ENCODE data around the gene LCE1D.

Gene LCE1D

GRCh38 chr1:152811050-152811449 is 14.5 kb downstream of the LCE1D start:
- Histone ChIP-seq H2AFZ (ENCODE audit: low read length) (no peak overlapping the region), H3K4ac (ENCODE audit: low read length) (no peak overlapping the region), H2BK5ac (ENCODE audit: low read length) (no peak overlapping the region), H3K4me2 (ENCODE audit: insufficient read depth, low read length, poor library complexity, severe bottlenecking) (no peak overlapping the region), H3K9ac (ENCODE audit: low read depth, low read length, poor library complexity) (no peak overlapping the region), H3K23ac (ENCODE audit: low read depth, low read length, poor library complexity) (no peak overlapping the region), H3K27ac (replicated peaks; ENCODE audit: low read length) (no peak overlapping the region), H4K91ac (ENCODE audit: low read depth, low read length, poor library complexity) (no peak overlapping the region), H2BK120ac (ENCODE audit: low read depth, low read length) (no peak overlapping the region), H2AK5ac (ENCODE audit: low read depth, low read length) (no peak overlapping the region), H3K79me1 (ENCODE audit: low read depth, low read length) (no peaks in the 10 kb centered on the region), H3K4me1 (ENCODE audit: control insufficient read depth in 2 of 2, insufficient read depth in 1 of 2, low read depth in 1 of 2, low read length in 2 of 2) (no peaks in the 10 kb centered on the region), H3K36me3 (replicated peaks in 1 of 2; ENCODE audit: control insufficient read depth in 2 of 2, insufficient read depth in 2 of 2, low read length in 2 of 2) (no peaks in the 10 kb centered on the region), H3K9me3 (replicated peaks in 1 of 2; ENCODE audit: control insufficient read depth in 2 of 2, insufficient read depth in 1 of 2, low read depth in 1 of 2, low read length in 2 of 2) (peaks cover 0 to 8% of the 10 kb centered on the region in 2 donors), H3K18ac (ENCODE audit: low read length) (no peak overlapping the region), H3K27me3 (ENCODE audit: control insufficient read depth in 3 of 3, insufficient read depth in 3 of 3, low read depth in 1 of 3, low read length in 3 of 3) (peaks cover 0 to 2% (median 0%) of the 10 kb centered on the region in 3 experiments), H2BK15ac (ENCODE audit: low read length) (no peak overlapping the region), H2BK12ac (ENCODE audit: low read length) (no peak overlapping the region), H3K14ac (ENCODE audit: low read length) (no peak overlapping the region), H4K8ac (ENCODE audit: low read depth, low read length) (no peak overlapping the region), H3K4me3 (ENCODE audit: low read length in 2 of 2) (no peak overlapping the region)
- no CpG with 5 or more reads among the region's 2 CpGs for WGBS, 2 donors (ENCODE audit: extremely low coverage in 2 of 2, insufficient read length in 2 of 2, insufficient replicate concordance in 1 of 2)
- DNase-seq (ENCODE audit: low spot score): no peak

GRCh38 chr1:152811671-152812070 is 15.2 kb downstream of the LCE1D start, which contains the start of gene LCE1B:
LCE1B (plus strand) TSS chr1:152811971; CDS start chr1:152812447, 476 bp downstream.
- Histone ChIP-seq H2BK5ac (ENCODE audit: low read length) (no peak within 1 kb of the TSS), H3K23ac (ENCODE audit: low read depth, low read length, poor library complexity) (no peak within 1 kb of the TSS), H3K27ac (replicated peaks; ENCODE audit: low read length) (no peak within 1 kb of the TSS), H3K9ac (ENCODE audit: low read depth, low read length, poor library complexity) (no peak within 1 kb of the TSS), H2AK5ac (ENCODE audit: low read depth, low read length) (no peak within 1 kb of the TSS), H3K79me1 (ENCODE audit: low read depth, low read length) (no peaks in the 10 kb centered on the region), H2BK120ac (ENCODE audit: low read depth, low read length) (no peak within 1 kb of the TSS), H3K4me2 (ENCODE audit: insufficient read depth, low read length, poor library complexity, severe bottlenecking) (no peak within 1 kb of the TSS), H2BK15ac (ENCODE audit: low read length) (no peak within 1 kb of the TSS), H4K8ac (ENCODE audit: low read depth, low read length) (no peak within 1 kb of the TSS), H3K4me1 (ENCODE audit: control insufficient read depth in 2 of 2, insufficient read depth in 1 of 2, low read depth in 1 of 2, low read length in 2 of 2) (no peaks in the 10 kb centered on the region), H3K18ac (ENCODE audit: low read length) (no peak within 1 kb of the TSS), H3K9me3 (replicated peaks in 1 of 2; ENCODE audit: control insufficient read depth in 2 of 2, insufficient read depth in 1 of 2, low read depth in 1 of 2, low read length in 2 of 2) (peaks cover 0 to 4% of the 10 kb centered on the region in 2 donors), H3K4ac (ENCODE audit: low read length) (no peak within 1 kb of the TSS), H2AFZ (ENCODE audit: low read length) (no peak within 1 kb of the TSS), H3K14ac (ENCODE audit: low read length) (no peak within 1 kb of the TSS), H3K4me3 (ENCODE audit: low read length in 2 of 2) (no peak within 1 kb of the TSS), H4K91ac (ENCODE audit: low read depth, low read length, poor library complexity) (no peak within 1 kb of the TSS), H3K27me3 (ENCODE audit: control insufficient read depth in 3 of 3, insufficient read depth in 3 of 3, low read depth in 1 of 3, low read length in 3 of 3) (no peaks in the 10 kb centered on the region), H3K36me3 (replicated peaks in 1 of 2; ENCODE audit: control insufficient read depth in 2 of 2, insufficient read depth in 2 of 2, low read length in 2 of 2) (no peaks in the 10 kb centered on the region), H2BK12ac (ENCODE audit: low read length) (no peak within 1 kb of the TSS)
- WGBS, 2 donors (ENCODE audit: extremely low coverage in 2 of 2, insufficient read length in 2 of 2, insufficient replicate concordance in 1 of 2): no CpG with 5 or more reads among the region's 2 CpGs
- no peak for DNase-seq (ENCODE audit: low spot score)

GRCh38 chr1:152817309-152817708 is 20.8 kb downstream of the LCE1D start:
- Histone ChIP-seq H3K9ac (ENCODE audit: low read depth, low read length, poor library complexity) (no peak overlapping the region), H2BK5ac (ENCODE audit: low read length) (no peak overlapping the region), H3K79me1 (ENCODE audit: low read depth, low read length) (no peaks in the 10 kb centered on the region), H3K27ac (replicated peaks; ENCODE audit: low read length) (no peak overlapping the region), H3K23ac (ENCODE audit: low read depth, low read length, poor library complexity) (no peak overlapping the region), H4K8ac (ENCODE audit: low read depth, low read length) (no peak overlapping the region), H3K14ac (ENCODE audit: low read length) (no peak overlapping the region), H3K4me2 (ENCODE audit: insufficient read depth, low read length, poor library complexity, severe bottlenecking) (no peak overlapping the region), H2AK5ac (ENCODE audit: low read depth, low read length) (no peak overlapping the region), H3K9me3 (replicated peaks in 1 of 2; ENCODE audit: control insufficient read depth in 2 of 2, insufficient read depth in 1 of 2, low read depth in 1 of 2, low read length in 2 of 2) (peaks cover 0 to 12% of the 10 kb centered on the region in 2 donors), H2BK120ac (ENCODE audit: low read depth, low read length) (no peak overlapping the region), H4K91ac (ENCODE audit: low read depth, low read length, poor library complexity) (no peak overlapping the region), H3K4ac (ENCODE audit: low read length) (no peak overlapping the region), H2AFZ (ENCODE audit: low read length) (no peak overlapping the region), H3K36me3 (replicated peaks in 1 of 2; ENCODE audit: control insufficient read depth in 2 of 2, insufficient read depth in 2 of 2, low read length in 2 of 2) (no peaks in the 10 kb centered on the region), H2BK15ac (ENCODE audit: low read length) (no peak overlapping the region), H2BK12ac (ENCODE audit: low read length) (no peak overlapping the region), H3K4me1 (ENCODE audit: control insufficient read depth in 2 of 2, insufficient read depth in 1 of 2, low read depth in 1 of 2, low read length in 2 of 2) (no peaks in the 10 kb centered on the region), H3K27me3 (ENCODE audit: control insufficient read depth in 3 of 3, insufficient read depth in 3 of 3, low read depth in 1 of 3, low read length in 3 of 3) (no peaks in the 10 kb centered on the region), H3K4me3 (ENCODE audit: low read length in 2 of 2) (no peak overlapping the region), H3K18ac (ENCODE audit: low read length) (no peak overlapping the region)
- no CpG with 5 or more reads among the region's 6 CpGs for WGBS, 2 donors (ENCODE audit: extremely low coverage in 2 of 2, insufficient read length in 2 of 2, insufficient replicate concordance in 1 of 2)
- no peak for DNase-seq (ENCODE audit: low spot score)

GRCh38 chr1:152823294-152823693 is 26.8 kb downstream of the LCE1D start:
- no peak overlapping the region for H2BK12ac ChIP-seq (ENCODE audit: low read length)
- peaks cover 0 to 12% of the 10 kb centered on the region in 2 donors for H3K9me3 ChIP-seq (replicated peaks in 1 of 2; ENCODE audit: control insufficient read depth in 2 of 2, insufficient read depth in 1 of 2, low read depth in 1 of 2, low read length in 2 of 2)
- H3K4me2 ChIP-seq (ENCODE audit: insufficient read depth, low read length, poor library complexity, severe bottlenecking): no peak overlapping the region
- no peak overlapping the region for H2AFZ ChIP-seq (ENCODE audit: low read length)
- DNase-seq (ENCODE audit: low spot score): no peak
- no peak overlapping the region for H2BK5ac ChIP-seq (ENCODE audit: low read length)
- no peak overlapping the region for H2BK15ac ChIP-seq (ENCODE audit: low read length)
- no peaks in the 10 kb centered on the region for H3K27me3 ChIP-seq (ENCODE audit: control insufficient read depth in 3 of 3, insufficient read depth in 3 of 3, low read depth in 1 of 3, low read length in 3 of 3)
- H3K4ac ChIP-seq (ENCODE audit: low read length): no peak overlapping the region
- no peak overlapping the region for H3K9ac ChIP-seq (ENCODE audit: low read depth, low read length, poor library complexity)
- WGBS, 2 donors (ENCODE audit: extremely low coverage in 2 of 2, insufficient read length in 2 of 2, insufficient replicate concordance in 1 of 2): no CpG with 5 or more reads among the region's 5 CpGs
- H4K91ac ChIP-seq (ENCODE audit: low read depth, low read length, poor library complexity): no peak overlapping the region
- H3K23ac ChIP-seq (ENCODE audit: low read depth, low read length, poor library complexity): no peak overlapping the region
- H4K8ac ChIP-seq (ENCODE audit: low read depth, low read length): no peak overlapping the region
- no peaks in the 10 kb centered on the region for H3K79me1 ChIP-seq (ENCODE audit: low read depth, low read length)
- no peak overlapping the region for H2BK120ac ChIP-seq (ENCODE audit: low read depth, low read length)
- H3K4me3 ChIP-seq (ENCODE audit: low read length in 2 of 2): no peak overlapping the region
- H3K36me3 ChIP-seq (replicated peaks in 1 of 2; ENCODE audit: control insufficient read depth in 2 of 2, insufficient read depth in 2 of 2, low read length in 2 of 2): no peaks in the 10 kb centered on the region
- no peak overlapping the region for H3K14ac ChIP-seq (ENCODE audit: low read length)
- no peaks in the 10 kb centered on the region for H3K4me1 ChIP-seq (ENCODE audit: control insufficient read depth in 2 of 2, insufficient read depth in 1 of 2, low read depth in 1 of 2, low read length in 2 of 2)
- no peak overlapping the region for H3K27ac ChIP-seq (replicated peaks; ENCODE audit: low read length)
- no peak overlapping the region for H2AK5ac ChIP-seq (ENCODE audit: low read depth, low read length)
- H3K18ac ChIP-seq (ENCODE audit: low read length): no peak overlapping the region

All from neuronal stem cell (in vitro differentiated cells).